Chondrocyte (in vitro differentiated cells): Measurements from ENCODE around the gene IL12A. TPM values are rescaled to one million over a fixed set of nuclear protein-coding genes. Genes with fewer than 3 reads are reported as not detected.
A peak's percentile ranks its signal among the peaks of the same experiment; 100 is the strongest.

ENCODE experiments used
- DNase-seq: peaks from one replicate; pipeline ENCODE4 v3.0.0; 2021; ENCODE audit warnings: mixed read lengths, low spot score
- H3K27ac Mint-ChIP-seq: one replicate; pipeline ENCODE4 v1.8.0; 2021; ENCODE audit warnings: mild to moderate bottlenecking, moderate library complexity, mixed read lengths; ENCODE audit not compliant: unreplicated experiment
- H3K27me3 Mint-ChIP-seq: 2 replicates; pipeline ENCODE4 v1.8.0; 2021; ENCODE audit warnings: low read depth, mixed read lengths
- H3K36me3 Mint-ChIP-seq: 2 replicates; pipeline ENCODE4 v1.8.0; 2021; ENCODE audit warnings: low read depth, mixed read lengths
- H3K4me1 Mint-ChIP-seq: 2 replicates; pipeline ENCODE4 v1.8.0; 2021; ENCODE audit warnings: low read depth, mild to moderate bottlenecking, mixed read lengths
- H3K4me3 Mint-ChIP-seq: one replicate; pipeline ENCODE4 v1.8.0; 2021; ENCODE audit warnings: mild to moderate bottlenecking, moderate library complexity, mixed read lengths; ENCODE audit not compliant: unreplicated experiment
- H3K9me3 Mint-ChIP-seq: 2 replicates; pipeline ENCODE4 v1.8.0; 2021; ENCODE audit warnings: low read depth, mixed read lengths
- CTCF ChIP-seq: fragments of 200-600 bp; sonication (generic); IDR thresholded peaks from 2 replicates; pipeline ENCODE4 v1.5.0; 2021; ENCODE audit warnings: antibody characterized with exemption, mild to moderate bottlenecking, moderate library complexity
- total RNA-seq: library from RNA; stranded (reverse); gene quantifications from 3 replicates; pipeline ENCODE4 v1.2.1, GENCODE V29; 2021

IL12A gene
- total RNA-seq, 1 donor from 2014 or later = 1.9 TPM

DNA sequence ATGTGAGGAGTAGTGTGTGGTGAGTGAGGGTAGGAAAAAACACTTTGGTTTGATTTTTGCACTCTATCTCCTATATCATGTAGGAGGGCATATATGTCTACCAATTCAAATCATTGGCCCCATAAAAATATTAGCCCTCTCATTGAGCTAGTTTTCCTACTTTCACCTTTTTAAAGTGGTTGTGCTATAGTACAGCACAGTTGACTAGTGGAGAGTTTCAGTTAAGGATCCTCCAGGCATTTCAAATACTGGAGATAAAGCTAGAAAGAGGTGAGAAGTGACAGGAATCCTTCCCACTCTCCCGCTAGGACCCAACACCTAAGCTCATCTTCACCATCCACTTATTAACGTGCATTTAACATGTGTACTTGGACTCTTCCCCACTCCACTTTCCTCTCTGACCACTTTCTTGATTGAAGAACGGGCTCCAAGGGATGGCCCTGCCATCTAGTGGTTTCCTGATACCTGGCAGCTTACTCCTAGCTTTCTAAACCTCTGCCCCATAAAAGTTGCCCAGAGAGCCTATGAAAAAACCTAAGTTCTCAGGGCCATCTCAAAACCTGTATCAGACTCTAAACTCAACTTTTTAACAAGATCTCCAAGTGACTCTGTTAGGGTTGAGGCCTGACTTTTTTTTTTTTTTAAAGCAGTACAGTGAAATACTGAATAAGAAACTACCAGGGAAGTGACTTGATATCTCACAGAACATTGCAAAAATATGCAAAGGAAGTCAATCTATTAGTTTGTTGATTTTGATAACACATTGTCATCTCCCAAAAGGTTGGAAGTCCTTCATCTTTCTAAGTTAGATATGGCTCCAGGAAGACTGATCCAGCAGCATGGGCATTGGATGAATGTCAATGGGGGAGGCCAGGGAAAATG is 17.9 kb downstream of the IL12A start:
- Mint-ChIP-seq H3K27me3 (no peaks in the 10 kb centered on the region), H3K36me3 (no peaks in the 10 kb centered on the region), H3K4me1 (peaks cover 23% of the 10 kb centered on the region), H3K27ac (no peak overlapping the region), H3K4me3 (no peak overlapping the region), H3K9me3 (no peaks in the 10 kb centered on the region)
- TF ChIP-seq CTCF = peak; percentile 97
- no peak for DNase-seq

- Mint-ChIP-seq H3K4me1 (peaks cover 4% of the 10 kb centered on the region), H3K9me3 (no peaks in the 10 kb centered on the region), H3K36me3 (no peaks in the 10 kb centered on the region), H3K4me3 (no peak overlapping the region), H3K27me3 (no peaks in the 10 kb centered on the region), H3K27ac (no peak overlapping the region)
- no peak for DNase-seq
- no peak for TF ChIP-seq CTCF
These were observed 20.3 kb downstream of the IL12A start for GRCh38 chr3:160008961-160009360.

GRCh38 chr3:160009525-160009924 is 20.9 kb downstream of the IL12A start:
- no peak for TF ChIP-seq CTCF
- Mint-ChIP-seq H3K4me1 (peaks cover 4% of the 10 kb centered on the region), H3K27ac (no peak overlapping the region), H3K4me3 (no peak overlapping the region), H3K36me3 (no peaks in the 10 kb centered on the region), H3K9me3 (no peaks in the 10 kb centered on the region), H3K27me3 (no peaks in the 10 kb centered on the region)
- DNase-seq = no peak

- peaks cover 4% of the 10 kb centered on the region for H3K4me1 Mint-ChIP-seq
- no peak overlapping the region for H3K4me3 Mint-ChIP-seq
- H3K27ac Mint-ChIP-seq = no peak overlapping the region
- no peak for DNase-seq
- H3K27me3 Mint-ChIP-seq = no peaks in the 10 kb centered on the region
- no peaks in the 10 kb centered on the region for H3K9me3 Mint-ChIP-seq
- H3K36me3 Mint-ChIP-seq = no peaks in the 10 kb centered on the region
- TF ChIP-seq CTCF = no peak
These were observed 21.9 kb downstream of the IL12A start for GRCh38 chr3:160010578-160010977.

GRCh38 chr3:160012108-160012507 is 23.5 kb downstream of the IL12A start:
- Mint-ChIP-seq H3K36me3 (no peaks in the 10 kb centered on the region), H3K4me1 (peaks cover 4% of the 10 kb centered on the region), H3K27me3 (no peaks in the 10 kb centered on the region), H3K4me3 (no peak overlapping the region), H3K27ac (no peak overlapping the region), H3K9me3 (no peaks in the 10 kb centered on the region)
- no peak for TF ChIP-seq CTCF
- no peak for DNase-seq
